NCI-H2081 treated with DMSO at 0.1 percent for 48 hours (cell line): ENCODE measurements around the gene FAM114A2.
"Not testable (repeated sequence)": the region's sequence is repeated elsewhere in the genome, so short reads cannot be mapped to it uniquely, and the experiment has no call there.

Experiments
- DNase-seq: peaks from one replicate; lab custom pipeline; 2025; lab: John Stamatoyannopoulos, UW

Gene FAM114A2

GRCh38 chr5:154047324-154047723, 8.6 kb upstream of the FAM114A2 start:
- DNase-seq, result no peak

GRCh38 chr5:154046486-154046885, 7.8 kb upstream of the FAM114A2 start:
- DNase-seq, result no peak

- DNase-seq, result no peak
Observed at GRCh38 chr5:154044581-154044980, 5.9 kb upstream of the FAM114A2 start.

- no peak for DNase-seq
Observed at GRCh38 chr5:154044099-154044498, 5.4 kb upstream of the FAM114A2 start.

- DNase-seq, result no peak
Observed at GRCh38 chr5:154042766-154043165, 4.1 kb upstream of the FAM114A2 start.

GRCh38 chr5:154039458-154039829, 734 bp upstream of the FAM114A2 start:
- no peak for DNase-seq

GRCh38 chr5:154038261-154038706, 426 bp downstream of the FAM114A2 start:
- no peak for DNase-seq

- DNase-seq, result no peak
Observed at GRCh38 chr5:154034944-154035343, 3.8 kb downstream of the FAM114A2 start.

GRCh38 chr5:154031937-154032489, 6.7 kb downstream of the FAM114A2 start:
- no peak for DNase-seq

- no peak for DNase-seq
Observed at GRCh38 chr5:154025951-154026350, 12.8 kb downstream of the FAM114A2 start.

- DNase-seq, result not testable (repeated sequence)
Observed at GRCh38 chr5:154018919-154019318, 19.8 kb downstream of the FAM114A2 start.

- DNase-seq, result no peak
Observed at GRCh38 chr5:154015071-154015693, 23.5 kb downstream of the FAM114A2 start.

GRCh38 chr5:154010660-154011059, 28.1 kb downstream of the FAM114A2 start:
- no peak for DNase-seq

- no peak for DNase-seq
Observed at GRCh38 chr5:154005648-154006047, 33.1 kb downstream of the FAM114A2 start.

- no peak for DNase-seq
Observed at GRCh38 chr5:154002511-154003020, 36.1 kb downstream of the FAM114A2 start.

- no peak for DNase-seq
Observed at GRCh38 chr5:154002093-154002492, 36.6 kb downstream of the FAM114A2 start.

GRCh38 chr5:154000703-154001102, 38.0 kb downstream of the FAM114A2 start:
- no peak for DNase-seq

GRCh38 chr5:153999995-154000394, 38.7 kb downstream of the FAM114A2 start:
- DNase-seq, result no peak

- no peak for DNase-seq
Observed at GRCh38 chr5:153998768-153999167, 39.9 kb downstream of the FAM114A2 start.

- DNase-seq, result no peak
Observed at GRCh38 chr5:153998010-153998409, 40.7 kb downstream of the FAM114A2 start.

GRCh38 chr5:153991168-153991567, 47.5 kb downstream of the FAM114A2 start:
- no peak for DNase-seq

- DNase-seq, result no peak
Observed at GRCh38 chr5:153988510-153988909, 50.2 kb downstream of the FAM114A2 start.

- no peak for DNase-seq
Observed at GRCh38 chr5:153987301-153987700, 51.4 kb downstream of the FAM114A2 start.

GRCh38 chr5:153985498-153985897, 53.2 kb downstream of the FAM114A2 start:
- no peak for DNase-seq
